ENCODE data around the gene NUDT8. TPM values are rescaled to one million over a fixed set of nuclear protein-coding genes. Genes with fewer than 3 reads are reported as not detected.
A peak's percentile ranks its signal among the peaks of the same experiment; 100 is the strongest.

Gene NUDT8
- total RNA-seq, 1 donor from 2014 or later: 8.0 TPM

DNA sequence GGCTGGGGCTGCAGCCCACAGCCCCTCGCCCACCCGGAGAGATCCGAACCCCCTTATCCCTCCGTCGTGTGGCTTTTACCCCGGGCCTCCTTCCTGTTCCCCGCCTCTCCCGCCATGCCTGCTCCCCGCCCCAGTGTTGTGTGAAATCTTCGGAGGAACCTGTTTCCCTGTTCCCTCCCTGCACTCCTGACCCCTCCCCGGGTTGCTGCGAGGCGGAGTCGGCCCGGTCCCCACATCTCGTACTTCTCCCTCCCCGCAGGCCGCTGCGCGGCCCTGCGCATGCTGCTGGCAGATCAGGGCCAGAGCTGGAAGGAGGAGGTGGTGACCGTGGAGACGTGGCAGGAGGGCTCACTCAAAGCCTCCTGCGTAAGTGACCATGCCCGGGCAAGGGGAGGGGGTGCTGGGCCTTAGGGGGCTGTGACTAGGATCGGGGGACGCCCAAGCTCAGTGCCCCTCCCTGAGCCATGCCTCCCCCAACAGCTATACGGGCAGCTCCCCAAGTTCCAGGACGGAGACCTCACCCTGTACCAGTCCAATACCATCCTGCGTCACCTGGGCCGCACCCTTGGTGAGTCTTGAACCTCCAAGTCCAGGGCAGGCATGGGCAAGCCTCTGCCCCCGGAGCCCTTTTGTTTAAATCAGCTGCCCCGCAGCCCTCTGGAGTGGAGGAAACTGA lies 45.4 kb downstream of the NUDT8 start:
- TF ChIP-seq, protein P1, sequence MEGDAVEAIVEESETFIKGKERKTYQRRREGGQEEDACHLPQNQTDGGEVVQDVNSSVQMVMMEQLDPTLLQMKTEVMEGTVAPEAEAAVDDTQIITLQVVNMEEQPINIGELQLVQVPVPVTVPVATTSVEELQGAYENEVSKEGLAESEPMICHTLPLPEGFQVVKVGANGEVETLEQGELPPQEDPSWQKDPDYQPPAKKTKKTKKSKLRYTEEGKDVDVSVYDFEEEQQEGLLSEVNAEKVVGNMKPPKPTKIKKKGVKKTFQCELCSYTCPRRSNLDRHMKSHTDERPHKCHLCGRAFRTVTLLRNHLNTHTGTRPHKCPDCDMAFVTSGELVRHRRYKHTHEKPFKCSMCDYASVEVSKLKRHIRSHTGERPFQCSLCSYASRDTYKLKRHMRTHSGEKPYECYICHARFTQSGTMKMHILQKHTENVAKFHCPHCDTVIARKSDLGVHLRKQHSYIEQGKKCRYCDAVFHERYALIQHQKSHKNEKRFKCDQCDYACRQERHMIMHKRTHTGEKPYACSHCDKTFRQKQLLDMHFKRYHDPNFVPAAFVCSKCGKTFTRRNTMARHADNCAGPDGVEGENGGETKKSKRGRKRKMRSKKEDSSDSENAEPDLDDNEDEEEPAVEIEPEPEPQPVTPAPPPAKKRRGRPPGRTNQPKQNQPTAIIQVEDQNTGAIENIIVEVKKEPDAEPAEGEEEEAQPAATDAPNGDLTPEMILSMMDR (IDR thresholded peaks at IDR 0.05): no peak
- Mint-ChIP-seq H3K36me3 (ENCODE audit: unreplicated experiment) (peaks cover 22% of the 10 kb centered on the region), H3K4me1 (ENCODE audit: unreplicated experiment) (peaks cover 37% of the 10 kb centered on the region), H3K27ac (ENCODE audit: unreplicated experiment) (peak overlapping the region; percentile 90), H3K9me3 (ENCODE audit: unreplicated experiment) (no peaks in the 10 kb centered on the region), H3K27me3 (ENCODE audit: unreplicated experiment) (peaks cover 27% of the 10 kb centered on the region), H3K4me3 (ENCODE audit: unreplicated experiment) (peak overlapping the region; percentile 86)
- no peak for DNase-seq (ENCODE audit: extremely low spot score, unreplicated experiment)

- peaks cover 32% of the 10 kb centered on the region for H3K27me3 Mint-ChIP-seq (ENCODE audit: unreplicated experiment)
Observed at GRCh38 chr11:67583247-67584204, 46.2 kb downstream of the NUDT8 start, which contains the start of gene GSTP1. TSS of gene GSTP1 (plus strand) at chr11:67583812. CDS start at chr11:67583844, 32 bp downstream.

GRCh38 chr11:67582011-67582410 lies 47.7 kb downstream of the NUDT8 start:
- Mint-ChIP-seq H3K4me3 (ENCODE audit: unreplicated experiment) (peak overlapping the region; percentile 70), H3K27ac (ENCODE audit: unreplicated experiment) (peak overlapping the region; percentile 65)

More at GRCh38 chr11:67583247-67584204, 46.2 kb downstream of the NUDT8 start, which contains the start of gene GSTP1:
- peak within 1 kb of the TSS; percentile 97 for H3K4me3 Mint-ChIP-seq (ENCODE audit: unreplicated experiment)
- H3K9me3 Mint-ChIP-seq (ENCODE audit: unreplicated experiment): no peaks in the 10 kb centered on the region
- peaks cover 22% of the 10 kb centered on the region for H3K36me3 Mint-ChIP-seq (ENCODE audit: unreplicated experiment)
- TF ChIP-seq, protein P1 (IDR thresholded peaks at IDR 0.05): peak; percentile 90
- peak; percentile 97 for DNase-seq (ENCODE audit: extremely low spot score, unreplicated experiment)
- H3K4me1 Mint-ChIP-seq (ENCODE audit: unreplicated experiment): peaks cover 37% of the 10 kb centered on the region
- H3K27ac Mint-ChIP-seq (ENCODE audit: unreplicated experiment): peak within 1 kb of the TSS; percentile 99

DNA sequence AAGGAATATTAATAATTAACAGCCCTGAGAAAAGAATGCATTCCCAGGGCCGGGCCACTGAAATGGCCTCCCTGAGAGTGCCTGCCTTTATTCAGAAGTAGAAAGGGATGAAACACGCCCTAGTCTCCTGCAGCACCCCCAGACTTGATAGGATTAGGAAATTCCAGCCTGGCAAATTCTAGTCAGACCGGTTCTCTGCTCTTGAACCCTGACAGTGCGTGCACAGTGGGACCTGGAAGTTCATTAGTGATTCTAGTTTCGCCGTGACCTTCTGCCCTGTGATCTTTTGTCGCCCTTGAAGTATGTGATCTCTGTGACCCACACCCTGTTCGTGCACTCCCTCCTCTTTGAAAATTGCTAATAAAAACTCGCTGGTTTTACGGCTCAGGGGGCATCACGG lies 48.3 kb downstream of the NUDT8 start:
- peaks cover 35% of the 10 kb centered on the region for H3K4me1 Mint-ChIP-seq (ENCODE audit: unreplicated experiment)
- H3K4me3 Mint-ChIP-seq (ENCODE audit: unreplicated experiment): no peak overlapping the region
- no peaks in the 10 kb centered on the region for H3K9me3 Mint-ChIP-seq (ENCODE audit: unreplicated experiment)
- no peak for DNase-seq (ENCODE audit: extremely low spot score, unreplicated experiment)
- no peak overlapping the region for H3K27ac Mint-ChIP-seq (ENCODE audit: unreplicated experiment)
- H3K36me3 Mint-ChIP-seq (ENCODE audit: unreplicated experiment): peaks cover 13% of the 10 kb centered on the region
- peaks cover 37% of the 10 kb centered on the region for H3K27me3 Mint-ChIP-seq (ENCODE audit: unreplicated experiment)
- TF ChIP-seq, protein P1 (IDR thresholded peaks at IDR 0.05): no peak

More at GRCh38 chr11:67582011-67582410, 47.7 kb downstream of the NUDT8 start:
- TF ChIP-seq, protein P1 (IDR thresholded peaks at IDR 0.05): no peak
- H3K9me3 Mint-ChIP-seq (ENCODE audit: unreplicated experiment): no peaks in the 10 kb centered on the region
- no peak for DNase-seq (ENCODE audit: extremely low spot score, unreplicated experiment)
- H3K4me1 Mint-ChIP-seq (ENCODE audit: unreplicated experiment): peaks cover 35% of the 10 kb centered on the region
- H3K36me3 Mint-ChIP-seq (ENCODE audit: unreplicated experiment): peaks cover 19% of the 10 kb centered on the region
- H3K27me3 Mint-ChIP-seq (ENCODE audit: unreplicated experiment): peaks cover 35% of the 10 kb centered on the region

All from osteocyte (in vitro differentiated cells).